Activated naive CD4-positive, alpha-beta T cell treated with anti-CD3 and anti-CD28 coated beads, Interleukin-2, amount 50 U/mL, for 16 hours (primary cell): ENCODE measurements around the gene BRD7.
A peak's percentile ranks its signal among the peaks of the same experiment; 100 is the strongest.

ENCODE experiments used
- DNase-seq: peaks from one replicate; pipeline ENCODE4 v3.0.0-alpha.2; 2020

The BRD7 gene

GRCh38 chr16:50368410-50369132 lies at the start of gene BRD7:
Gene BRD7, minus strand, starts transcription at chr16:50368988. Its CDS starts 214 bp downstream, at chr16:50368774.
- peak; percentile 67 for DNase-seq

DNA sequence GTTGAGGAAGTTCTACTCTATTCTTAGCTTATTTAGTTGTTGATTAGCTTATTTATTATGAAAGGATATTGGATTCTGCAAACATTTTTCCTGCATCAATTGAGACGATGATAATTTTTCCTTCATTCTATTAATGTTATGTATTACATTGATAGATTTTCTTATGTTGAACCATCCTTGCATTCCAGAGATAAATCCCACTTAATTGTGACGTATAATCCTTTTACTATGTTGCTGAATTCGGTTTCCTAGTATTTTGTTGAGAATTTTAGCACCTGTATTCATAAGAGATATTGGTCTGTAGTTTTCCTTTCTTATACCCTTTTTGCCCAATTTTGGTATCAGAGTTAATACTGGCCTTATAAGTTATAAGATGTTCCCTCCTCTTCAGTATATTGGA lies 47.6 kb upstream of the BRD7 start:
- no peak for DNase-seq

DNA sequence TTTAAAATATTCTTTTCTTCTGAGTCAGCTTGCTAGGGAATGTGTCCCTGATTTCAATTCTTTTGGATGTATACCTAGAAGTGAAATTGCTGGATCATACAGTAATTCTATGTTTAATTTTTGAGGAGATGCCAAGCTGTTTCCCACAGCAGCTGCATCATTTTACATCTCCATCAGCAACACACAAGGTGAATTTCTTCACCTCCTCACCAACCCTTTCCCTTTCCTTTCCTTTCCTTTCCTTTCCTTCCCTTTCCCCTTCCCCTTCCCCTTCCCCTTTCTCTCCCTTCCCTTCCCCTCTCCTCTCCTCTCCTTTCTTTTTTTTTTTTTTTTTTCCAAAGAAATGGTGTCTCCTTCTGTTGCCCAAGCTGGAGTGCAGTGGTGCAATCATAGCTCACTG lies 45.4 kb upstream of the BRD7 start:
- DNase-seq = no peak

GRCh38 chr16:50411034-50411433 lies 42.2 kb upstream of the BRD7 start:
- no peak for DNase-seq

GRCh38 chr16:50408001-50408561 lies 39.3 kb upstream of the BRD7 start:
- DNase-seq = no peak

DNA sequence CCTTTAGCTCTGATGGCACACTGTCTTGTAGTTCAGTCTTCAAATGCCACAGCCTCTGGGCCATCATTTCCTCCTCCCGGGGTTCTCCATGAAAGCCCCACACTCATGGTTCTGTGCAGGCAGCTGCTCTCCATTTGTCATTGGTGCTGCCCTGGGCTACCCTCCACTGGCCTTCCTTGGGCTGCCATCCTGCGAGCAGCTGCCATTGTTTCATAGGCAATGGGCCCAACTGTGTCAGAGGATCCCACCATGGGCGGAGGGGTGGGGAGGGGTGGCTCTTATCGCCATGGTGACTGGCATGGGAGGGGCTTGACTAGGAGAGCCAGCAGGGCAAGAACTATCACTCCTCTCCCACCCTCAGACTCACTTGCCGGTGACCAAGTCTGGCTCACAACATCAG lies 38.6 kb upstream of the BRD7 start:
- DNase-seq = no peak

- no peak for DNase-seq
Observed at GRCh38 chr16:50403491-50403890, 34.7 kb upstream of the BRD7 start.

DNA sequence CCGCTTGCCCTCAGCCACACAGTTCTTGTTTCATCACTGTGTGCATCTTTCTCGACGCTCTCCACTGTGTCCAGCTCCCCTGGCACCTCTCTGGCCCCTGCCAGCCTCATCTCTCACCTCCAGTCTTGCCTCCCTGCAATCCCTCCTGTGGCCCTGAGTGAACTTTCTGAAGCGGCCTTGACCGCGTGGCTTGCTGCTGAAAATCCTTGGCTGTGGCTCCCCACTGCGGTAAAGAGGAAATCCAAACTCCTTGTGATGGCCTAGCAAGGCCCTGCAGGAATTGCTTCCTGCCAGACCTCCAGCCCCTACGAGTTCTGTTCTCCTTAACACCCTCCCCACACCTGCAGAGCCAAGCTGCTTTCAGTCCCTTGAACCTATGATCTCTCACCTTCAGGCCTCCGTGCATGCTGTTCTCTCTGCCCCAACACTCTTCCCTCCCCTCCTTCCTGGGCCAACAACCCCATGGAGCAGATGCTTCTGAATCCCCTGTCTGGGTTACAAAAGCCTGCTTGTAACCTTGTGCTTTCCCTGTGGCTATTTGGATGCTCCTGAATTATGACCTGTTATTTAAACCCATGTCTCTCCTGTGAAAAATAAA lies 33.6 kb upstream of the BRD7 start:
- DNase-seq = no peak

DNA sequence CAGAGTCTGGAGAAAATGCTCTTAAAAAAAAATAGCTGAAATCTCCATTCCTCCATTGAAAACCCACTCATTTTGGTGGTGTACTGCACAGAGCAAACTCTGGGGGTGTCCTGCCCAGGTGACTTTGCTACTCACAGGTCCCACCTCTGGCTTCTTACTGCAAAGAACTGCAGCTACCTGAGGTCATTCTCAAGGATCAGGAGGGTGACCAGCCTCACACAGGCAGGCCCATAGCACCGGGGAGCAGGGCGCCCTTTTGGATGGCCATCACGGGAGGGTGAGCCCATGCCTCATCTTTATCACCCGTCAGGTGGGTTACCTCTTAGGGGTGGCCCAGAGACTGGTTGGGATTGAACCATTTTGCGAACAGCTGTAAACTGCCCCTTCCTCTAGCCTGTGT lies 32.6 kb upstream of the BRD7 start:
- DNase-seq = no peak

- DNase-seq = no peak
Observed at GRCh38 chr16:50400967-50401348, 32.2 kb upstream of the BRD7 start.

DNA sequence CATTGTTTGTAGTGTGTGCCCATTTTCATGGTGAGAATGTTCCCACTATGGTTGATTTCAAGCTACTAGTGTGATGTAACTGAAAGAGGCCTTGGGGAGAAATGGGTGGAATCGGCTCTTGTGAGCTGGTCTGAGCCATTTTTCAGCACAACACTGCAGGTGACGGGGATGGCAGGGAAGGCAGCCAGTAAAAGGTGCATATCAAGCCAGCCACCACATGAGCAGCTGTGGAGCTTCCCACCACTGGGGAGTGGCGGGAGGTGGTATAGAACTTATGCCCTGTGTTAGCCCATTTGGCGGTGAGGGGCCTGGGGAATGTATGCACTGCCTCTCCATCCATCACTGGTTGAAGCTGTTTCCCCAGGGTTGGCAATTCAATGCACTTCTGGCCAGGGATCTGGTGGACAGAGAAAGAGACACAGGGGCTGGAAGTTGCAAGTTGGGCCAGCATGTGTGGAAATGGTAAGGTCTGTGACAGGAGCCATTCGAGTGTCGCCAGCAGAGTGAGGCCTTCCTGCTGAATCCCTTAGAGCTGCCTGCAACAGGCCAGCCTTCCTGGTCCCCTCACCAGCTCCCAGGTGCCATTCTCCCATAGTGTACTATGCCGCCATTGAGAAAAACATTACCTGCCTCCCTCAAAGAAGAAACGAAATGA lies 31.7 kb upstream of the BRD7 start:
- no peak for DNase-seq

DNA sequence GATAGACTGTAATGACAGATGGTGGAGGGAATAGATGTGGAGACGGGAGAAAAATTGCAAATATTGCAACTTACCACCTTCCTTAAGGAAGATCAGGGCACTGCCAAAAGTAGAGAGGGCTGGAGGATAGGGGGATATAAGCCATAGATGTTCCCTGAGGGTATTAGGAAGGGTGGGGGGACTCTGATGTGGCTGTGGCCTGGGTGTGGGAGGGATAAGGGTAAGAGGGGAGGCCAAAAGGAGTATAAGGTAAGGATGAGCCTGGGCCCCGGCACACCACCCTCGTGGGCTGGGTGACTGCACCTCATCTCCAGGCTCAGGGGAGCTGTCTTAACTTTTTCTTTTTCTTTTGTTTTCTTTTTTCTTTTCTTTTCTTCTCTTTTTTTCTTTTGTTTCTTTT lies 30.6 kb upstream of the BRD7 start:
- no peak for DNase-seq

- DNase-seq = no peak
Observed at GRCh38 chr16:50398336-50398735, 29.5 kb upstream of the BRD7 start.

GRCh38 chr16:50396761-50397535 lies 28.2 kb upstream of the BRD7 start:
- DNase-seq = no peak

DNA sequence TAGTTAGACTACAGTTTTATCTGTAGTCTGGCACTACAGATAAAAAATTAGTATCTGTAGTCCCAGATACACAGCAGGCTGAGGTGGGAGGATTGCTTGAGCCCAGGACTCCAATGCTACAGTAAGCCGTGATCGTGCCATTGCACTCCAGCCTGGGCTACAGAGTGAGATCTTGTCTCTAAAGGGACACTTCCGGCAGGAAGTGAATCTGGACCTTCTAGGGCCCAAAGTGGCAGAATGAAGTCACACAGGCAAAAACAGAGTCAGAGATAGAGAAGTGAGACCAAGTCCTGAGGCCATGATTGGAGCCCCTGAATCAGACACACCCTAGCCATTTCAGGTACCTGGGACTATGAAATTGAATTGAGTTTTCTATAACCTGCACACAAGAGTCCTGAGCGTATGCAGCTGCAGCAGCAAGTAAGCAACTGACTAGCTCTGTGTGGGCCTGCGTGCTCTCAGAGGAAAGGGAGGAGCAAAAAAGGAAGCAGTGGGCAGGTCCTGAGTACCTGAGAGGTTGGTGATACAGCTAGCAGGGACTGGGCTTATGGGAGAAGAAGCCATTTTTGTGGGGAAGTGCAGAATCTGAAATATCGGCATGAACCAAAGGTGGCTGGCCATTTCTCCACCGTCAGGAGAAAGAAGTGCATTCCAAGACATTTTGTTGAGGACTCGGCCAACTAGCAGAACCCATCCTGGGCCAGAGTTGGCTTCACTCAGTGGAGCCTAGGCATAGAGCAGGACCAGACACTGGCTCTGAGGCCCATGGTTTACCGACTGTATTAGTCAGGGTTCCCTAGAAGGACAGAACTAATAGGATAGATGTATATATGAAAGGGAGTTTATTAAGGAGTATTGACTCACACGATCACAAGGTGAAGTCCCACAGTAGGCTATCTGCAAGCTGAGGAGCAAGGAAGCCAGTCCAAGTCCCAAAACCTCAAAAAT lies 27.2 kb upstream of the BRD7 start:
- DNase-seq = peak; percentile 19

GRCh38 chr16:50393858-50394802 lies 25.3 kb upstream of the BRD7 start:
- DNase-seq = no peak

- DNase-seq = no peak
Observed at GRCh38 chr16:50393416-50393815, 24.6 kb upstream of the BRD7 start.

GRCh38 chr16:50390914-50391716 lies 22.3 kb upstream of the BRD7 start:
- DNase-seq = no peak

GRCh38 chr16:50390371-50390771 lies 21.6 kb upstream of the BRD7 start:
- DNase-seq = no peak

GRCh38 chr16:50389900-50390299 lies 21.1 kb upstream of the BRD7 start:
- DNase-seq = no peak
